OCI-LY1 (cell line): ENCODE measurements around the gene IL17F.

ENCODE experiments used
- H2AFZ ChIP-seq: fragments of 200-600 bp; sonication (generic), shearing (Covaris generic); 2 replicates; pipeline ENCODE4 v1.6.0; 2014; ENCODE audit warnings: antibody characterized with exemption, mild to moderate bottlenecking, low read length
- H3F3A ChIP-seq: fragments of 200-600 bp; sonication (generic), shearing (Covaris generic); 2 replicates; pipeline ENCODE4 v1.6.0; 2014; ENCODE audit warnings: mild to moderate bottlenecking, antibody characterized with exemption, low read length, moderate library complexity; ENCODE audit not compliant: insufficient read depth
- H3K27ac ChIP-seq: fragments of 200-600 bp; sonication (generic); 2 replicates; pipeline ENCODE4 v1.5.1; 2014; ENCODE audit warnings: low read length, mixed run types, mild to moderate bottlenecking, low read depth; ENCODE audit not compliant: poor library complexity, severe bottlenecking
- H3K27me3 ChIP-seq: fragments of 200-600 bp; sonication (generic); 2 replicates; pipeline ENCODE4 v1.6.0; 2014; ENCODE audit warnings: antibody characterized with exemption, mild to moderate bottlenecking, low read length, moderate library complexity; ENCODE audit not compliant: insufficient read depth
- H3K36me3 ChIP-seq: fragments of 200-600 bp; sonication (generic); 2 replicates; pipeline ENCODE4 v1.6.1; 2014; ENCODE audit warnings: mild to moderate bottlenecking, antibody characterized with exemption, low read length, moderate library complexity, mixed read lengths; ENCODE audit not compliant: insufficient read depth
- H3K4me1 ChIP-seq: fragments of 200-600 bp; sonication (generic); 2 replicates; pipeline ENCODE4 v1.5.1; 2014; ENCODE audit warnings: mild to moderate bottlenecking, low read length, moderate library complexity; ENCODE audit not compliant: insufficient read depth, severe bottlenecking
- H3K4me2 ChIP-seq: fragments of 200-600 bp; sonication (generic), shearing (Covaris generic); 2 replicates; pipeline ENCODE4 v1.6.1; 2014; ENCODE audit warnings: low read length
- H3K4me3 ChIP-seq: fragments of 200-600 bp; sonication (generic); 2 replicates; pipeline ENCODE4 v1.5.1; 2014; ENCODE audit warnings: low read length, low read depth, mild to moderate bottlenecking, mixed read lengths; ENCODE audit not compliant: poor library complexity, severe bottlenecking
- H3K79me2 ChIP-seq: fragments of 200-600 bp; shearing (Covaris generic); 2 replicates; pipeline ENCODE4 v1.6.1; 2016; ENCODE audit warnings: mixed run types, low read length, mixed read lengths; ENCODE audit not compliant: insufficient read depth
- H3K9ac ChIP-seq: fragments of 200-600 bp; sonication (generic), shearing (Covaris generic); 2 replicates; pipeline ENCODE4 v1.6.1; 2014; ENCODE audit warnings: mild to moderate bottlenecking, low read length, mixed read lengths
- H3K9me2 ChIP-seq: fragments of 200-600 bp; sonication (generic), shearing (Covaris generic); 2 replicates; pipeline ENCODE4 v1.6.1; 2014; ENCODE audit warnings: low read depth, mild to moderate bottlenecking, low read length, mixed read lengths
- H3K9me3 ChIP-seq: fragments of 200-600 bp; shearing (Covaris generic); 2 replicates; pipeline ENCODE4 v1.6.1; 2014; ENCODE audit warnings: low read length, mixed read lengths
- H4K20me1 ChIP-seq: fragments of 200-600 bp; sonication (generic), shearing (Covaris generic); 2 replicates; pipeline ENCODE4 v1.6.0; 2016; ENCODE audit warnings: mild to moderate bottlenecking, low read length; ENCODE audit not compliant: insufficient read depth
- EZH2 ChIP-seq: fragments of 200-600 bp; sonication (generic), shearing (Covaris generic); IDR thresholded peaks from 2 replicates; pipeline ENCODE4 v1.8.0; 2017; ENCODE audit warnings: borderline replicate concordance, mixed run types, mild to moderate bottlenecking, antibody characterized with exemption, low read length, moderate library complexity, mixed read lengths
- TF ChIP-seq, protein P1 (sequence below): fragments of 200-600 bp; sonication (generic), shearing (Covaris generic); IDR thresholded peaks from 2 replicates; pipeline ENCODE4 v1.5.1; 2017; ENCODE audit warnings: mild to moderate bottlenecking, antibody characterized with exemption, low read length, moderate library complexity, mixed read lengths

The IL17F gene

DNA sequence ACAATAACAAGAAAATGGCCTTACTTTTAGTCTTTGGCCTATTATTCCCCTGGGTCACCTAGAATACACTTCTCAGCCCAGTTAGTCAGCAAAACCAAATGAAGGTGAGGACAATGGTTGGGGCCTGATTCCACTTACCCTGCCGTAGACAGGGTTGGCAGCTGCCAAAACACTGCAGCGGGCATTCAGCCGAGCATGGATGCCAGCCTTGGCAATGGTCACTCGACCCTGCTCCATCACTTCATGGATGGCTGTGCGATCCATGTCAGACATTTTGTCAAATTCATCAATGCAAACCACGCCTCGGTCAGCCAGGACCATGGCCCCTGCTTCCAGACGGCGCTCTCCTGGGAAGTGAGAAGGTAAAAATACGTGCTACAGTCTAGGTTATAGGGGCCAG, 31.8 kb upstream of the IL17F start:
- Histone ChIP-seq H4K20me1 (no peaks in the 10 kb centered on the region), H3K27me3 (no peaks in the 10 kb centered on the region), H3K27ac (no peak overlapping the region)

GRCh38 chr6:52271852-52272460, 27.7 kb upstream of the IL17F start:
- TF ChIP-seq, protein P1, sequence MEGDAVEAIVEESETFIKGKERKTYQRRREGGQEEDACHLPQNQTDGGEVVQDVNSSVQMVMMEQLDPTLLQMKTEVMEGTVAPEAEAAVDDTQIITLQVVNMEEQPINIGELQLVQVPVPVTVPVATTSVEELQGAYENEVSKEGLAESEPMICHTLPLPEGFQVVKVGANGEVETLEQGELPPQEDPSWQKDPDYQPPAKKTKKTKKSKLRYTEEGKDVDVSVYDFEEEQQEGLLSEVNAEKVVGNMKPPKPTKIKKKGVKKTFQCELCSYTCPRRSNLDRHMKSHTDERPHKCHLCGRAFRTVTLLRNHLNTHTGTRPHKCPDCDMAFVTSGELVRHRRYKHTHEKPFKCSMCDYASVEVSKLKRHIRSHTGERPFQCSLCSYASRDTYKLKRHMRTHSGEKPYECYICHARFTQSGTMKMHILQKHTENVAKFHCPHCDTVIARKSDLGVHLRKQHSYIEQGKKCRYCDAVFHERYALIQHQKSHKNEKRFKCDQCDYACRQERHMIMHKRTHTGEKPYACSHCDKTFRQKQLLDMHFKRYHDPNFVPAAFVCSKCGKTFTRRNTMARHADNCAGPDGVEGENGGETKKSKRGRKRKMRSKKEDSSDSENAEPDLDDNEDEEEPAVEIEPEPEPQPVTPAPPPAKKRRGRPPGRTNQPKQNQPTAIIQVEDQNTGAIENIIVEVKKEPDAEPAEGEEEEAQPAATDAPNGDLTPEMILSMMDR, result no peak
- no peak for TF ChIP-seq EZH2
- Histone ChIP-seq H3K36me3 (peaks cover 97% of the 10 kb centered on the region), H3K27ac (no peak overlapping the region), H3K4me3 (no peak overlapping the region), H3K9me2 (no peaks in the 10 kb centered on the region), H2AFZ (no peak overlapping the region), H3K9me3 (no peaks in the 10 kb centered on the region), H3K4me1 (no peaks in the 10 kb centered on the region), H3K79me2 (no peaks in the 10 kb centered on the region), H3F3A (no peaks in the 10 kb centered on the region), H3K27me3 (no peaks in the 10 kb centered on the region), H4K20me1 (no peaks in the 10 kb centered on the region), H3K9ac (no peak overlapping the region), H3K4me2 (no peak overlapping the region)

More for the DNA sequence above, 31.8 kb upstream of the IL17F start:
- no peak overlapping the region for H3K9ac ChIP-seq
- no peaks in the 10 kb centered on the region for H3K9me3 ChIP-seq
- TF ChIP-seq, protein P1, result no peak
- TF ChIP-seq EZH2, result no peak
- no peak overlapping the region for H3K4me3 ChIP-seq
- no peaks in the 10 kb centered on the region for H3K9me2 ChIP-seq
- peaks cover 8% of the 10 kb centered on the region for H3K4me1 ChIP-seq
- no peaks in the 10 kb centered on the region for H3F3A ChIP-seq
- no peak overlapping the region for H2AFZ ChIP-seq
- H3K79me2 ChIP-seq, result 0 out of 2 replicates have a peak, but pooled peaks cover 7% of the 10 kb centered on the region
- H3K4me2 ChIP-seq, result no peak overlapping the region
- peaks cover 100% of the 10 kb centered on the region for H3K36me3 ChIP-seq

DNA sequence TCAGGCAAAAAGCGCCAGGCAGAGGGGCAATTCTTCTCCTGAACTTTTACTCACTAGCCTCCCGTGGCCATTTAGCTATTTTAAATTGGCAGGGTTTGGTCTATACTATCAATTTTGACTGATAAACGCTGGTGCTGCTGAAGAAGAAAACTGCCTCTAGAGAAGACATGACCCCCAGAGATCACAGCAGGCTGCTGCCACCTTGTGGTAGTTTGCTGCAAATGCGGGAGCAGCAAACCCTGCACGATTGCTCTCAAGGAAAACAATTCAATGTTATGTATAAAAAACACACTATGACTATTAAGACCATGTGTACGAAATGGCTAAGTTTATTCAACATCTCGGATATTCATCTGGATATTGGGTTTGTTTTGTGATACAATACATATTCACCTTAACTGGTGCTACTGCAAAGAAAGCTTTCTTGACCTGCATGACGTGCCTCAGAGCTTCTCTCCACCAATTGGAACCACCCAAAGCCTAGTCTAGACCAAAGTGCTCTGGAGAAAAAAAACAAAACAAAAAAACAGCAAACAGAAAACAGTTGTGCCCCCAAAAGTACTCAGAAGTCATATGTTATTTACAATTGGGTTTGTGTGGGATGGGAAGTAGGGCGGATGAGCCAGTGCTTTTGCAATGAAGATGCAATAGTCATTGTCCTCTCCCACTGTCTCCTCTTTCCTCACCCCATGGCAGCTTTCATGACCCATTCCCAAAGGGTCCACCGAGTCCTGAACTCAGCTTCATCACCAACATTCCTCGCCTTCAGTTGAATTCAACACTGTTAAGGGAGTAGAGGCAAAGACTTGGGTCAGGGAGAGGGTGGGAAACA, 19.6 kb upstream of the IL17F start:
- H2AFZ ChIP-seq, result no peak overlapping the region
- no peak overlapping the region for H3K4me3 ChIP-seq
- H3K4me2 ChIP-seq, result no peak overlapping the region
- peaks cover 87% of the 10 kb centered on the region for H3K36me3 ChIP-seq
- H3K27me3 ChIP-seq, result no peaks in the 10 kb centered on the region
- H3K79me2 ChIP-seq, result no peaks in the 10 kb centered on the region
- no peaks in the 10 kb centered on the region for H4K20me1 ChIP-seq
- no peaks in the 10 kb centered on the region for H3K9me3 ChIP-seq
- TF ChIP-seq, protein P1, result peak; percentile 95
- TF ChIP-seq EZH2, result no peak
- H3K4me1 ChIP-seq, result no peaks in the 10 kb centered on the region
- H3F3A ChIP-seq, result no peaks in the 10 kb centered on the region
- H3K9ac ChIP-seq, result no peak overlapping the region
- H3K9me2 ChIP-seq, result no peaks in the 10 kb centered on the region
- no peak overlapping the region for H3K27ac ChIP-seq
